Heart left ventricle (tissue), 13 donors: Measurements from ENCODE around the gene DNAJB1.

Experiments used
- CTCF ChIP-seq, 12 donors: fragments of 200-600 bp; sonication (generic) in 4 of 12; IDR thresholded peaks; one replicate each; pipeline versions ENCODE4 v1.5.0 to v1.8.0; 2018 to 2022; ENCODE audit warnings: antibody characterized with exemption in 12 of 12, mild to moderate bottlenecking in 5 of 12
- POLR2A ChIP-seq, 2 donors: fragments of 450-650 bp; IDR thresholded peaks; one replicate each; pipeline ENCODE4 v1.6.1; 2017; ENCODE audit warnings: antibody characterized with exemption in 2 of 2, mild to moderate bottlenecking in 2 of 2, moderate library complexity in 2 of 2
- donor health status: ischemic (EF 13 %, LVEDD 7.1; RV severe dilation, severe dysfunction).
- donor health status: DM: no; HTN: yes; CAD: no.
- donor health status: DM: no; HTN: no; CAD: no.
- donor health status: ischemic (EF 25% LVEDD 6.9; RV normal size, moderate dysfunction).
- donor health status: ischemic (EF 25% LVEDD 5.7; RV mildly dilated, moderate dysfunction).
- donor health status: ischemic (EF 35%, LVEDD 5.7; RV mildly dilated, moderate dysfunction).
- donor health status: nonischemic (EF 11% LVEDD 7.7; RV severe dilation, severe dysfunction).
- donor health status: DM: yes; HTN: yes; CAD: no.
- donor health status: PGD.
- donor health status: ischemic (EF 29% LVEDD 5.4; RV normal size, mild dysfunction).
- donor health status: nonischemic (EF 23%, LVEDD 6.1; RV moderate dilation, normal function).

- TF ChIP-seq CTCF (IDR thresholded peaks at IDR 0.05) (no peak), POLR2A (IDR thresholded peaks at IDR 0.05) (no peak)
These were observed 43.1 kb upstream of the DNAJB1 start for GRCh38 chr19:14561249-14561648.
